Keratinocyte (primary cell): ENCODE measurements around the gene CNN1.

ENCODE experiments used
- CTCF ChIP-seq, 3 experiments: IDR thresholded peaks in 1 of 3; conservative IDR thresholded peaks in 1 of 3; optimal IDR thresholded peaks in 1 of 3; 2 replicates in 2 of 3; 3 replicates in 1 of 3; pipeline versions ENCODE3 to v1.5.1; 2011; ENCODE audit warnings: low read length in 3 of 3, mild to moderate bottlenecking in 3 of 3, moderate library complexity in 2 of 3, control low read depth in 1 of 3, inconsistent platforms in 1 of 3; ENCODE audit not compliant: insufficient read depth in 2 of 3; ENCODE audit errors: extremely low read depth in 1 of 3
- EZH2 ChIP-seq: IDR thresholded peaks from one replicate; pipeline ENCODE4 v1.6.1; 2012; ENCODE audit warnings: inconsistent platforms, mild to moderate bottlenecking, low read length, moderate library complexity

- TF ChIP-seq CTCF (optimal IDR thresholded peaks at IDR 0.05 in 1 of 3, IDR thresholded peaks at IDR 0.05 in 1 of 3, conservative IDR thresholded peaks at IDR 0.05 in 1 of 3; ENCODE audit: extremely low read depth in 1 of 3, insufficient read depth in 2 of 3, low read length in 3 of 3) (no peak), EZH2 (no peak)
Observed at GRCh38 chr19:11550265-11550664, 11.6 kb downstream of the CNN1 start.
